Uterus (tissue), 4 donors: ENCODE results near the gene NR2E1. TPM values are rescaled to one million over a fixed set of nuclear protein-coding genes. Genes with fewer than 3 reads are reported as not detected.

Experiments
- DNase-seq, 2 donors: peaks; one replicate each; pipeline ENCODE4 v3.0.0-alpha.2; 2019 to 2020
- H3K27ac ChIP-seq, 2 donors: fragments of 200-600 bp; sonication (generic); 1 replicate in 1 of 2; 2 replicates in 1 of 2; pipeline ENCODE4 v1.5.1; 2016 to 2018
- H3K27me3 ChIP-seq, 2 donors: fragments of 200-600 bp; sonication (generic); one replicate each; pipeline ENCODE4 v1.5.1; 2018 to 2019; ENCODE audit warnings: control low read depth in 1 of 2
- H3K36me3 ChIP-seq, 2 donors: fragments of 200-600 bp; sonication (generic); one replicate each; pipeline ENCODE4 v1.5.1; 2019; ENCODE audit warnings: control low read depth in 1 of 2
- H3K4me1 ChIP-seq, 2 donors: fragments of 200-600 bp; sonication (generic); one replicate each; pipeline ENCODE4 v1.5.1; 2018 to 2019; ENCODE audit warnings: control low read depth in 1 of 2
- H3K4me3 ChIP-seq, 2 donors: fragments of 200-600 bp; sonication (generic); 1 replicate in 1 of 2; 2 replicates in 1 of 2; pipeline ENCODE4 v1.5.1; 2018 to 2019; ENCODE audit warnings: mild to moderate bottlenecking in 1 of 2
- H3K9me3 ChIP-seq, 2 donors: fragments of 200-600 bp; sonication (generic); one replicate each; pipeline ENCODE4 v1.5.1; 2019; ENCODE audit warnings: control low read depth in 1 of 2
- CTCF ChIP-seq, 4 experiments: fragments of 200-600 bp in 2 of 4; fragments of 450-650 bp in 2 of 4; sonication (generic) in 2 of 4; IDR thresholded peaks; one replicate each; pipeline ENCODE4 v1.5.1; 2016 to 2019; ENCODE audit warnings: antibody characterized with exemption in 4 of 4, mild to moderate bottlenecking in 2 of 4, moderate library complexity in 1 of 4
- POLR2A ChIP-seq, 2 donors: fragments of 450-650 bp; IDR thresholded peaks; one replicate each; pipeline ENCODE4 v1.6.1; 2016; ENCODE audit warnings: antibody characterized with exemption in 2 of 2, mild to moderate bottlenecking in 1 of 2, moderate library complexity in 1 of 2
- intact Hi-C: fragments of 100-400 bp; cut with DNase I; formaldehyde crosslinking; loops from one replicate; pipeline ENCODE4 v1.15.1; 2023; ENCODE audit warnings: low total_unique reads
- total RNA-seq, 4 donors: library from RNA; depleted of rRNA in 3 of 4; stranded (reverse); fragments of >200 nt in 3 of 4; gene quantifications; one replicate each; pipeline versions ENCODE4 v1.1.0 to v1.2.4, GENCODE V29; 2014 to 2023
- donor health status: DM: yes; HTN: yes; CAD: no.

NR2E1 gene
- total RNA-seq, 4 donors from 2014 or later = not detected

- H3K4me3 ChIP-seq = no peak overlapping the region
- TF ChIP-seq CTCF (IDR thresholded peaks at IDR 0.05) (no peak), POLR2A (IDR thresholded peaks at IDR 0.05) (no peak)
- no peak for DNase-seq
- intact Hi-C loops = no loop called here
- no peak overlapping the region for H3K27ac ChIP-seq
- no peaks in the 10 kb centered on the region for H3K27me3 ChIP-seq
- H3K4me1 ChIP-seq = no peaks in the 10 kb centered on the region
- H3K36me3 ChIP-seq = no peaks in the 10 kb centered on the region
- H3K9me3 ChIP-seq = no peaks in the 10 kb centered on the region
These were observed 27.3 kb downstream of the NR2E1 start for GRCh38 chr6:108193131-108193530.

GRCh38 chr6:108193835-108194234 lies 28.0 kb downstream of the NR2E1 start:
- H3K9me3 ChIP-seq = no peaks in the 10 kb centered on the region
- no peak for TF ChIP-seq CTCF (IDR thresholded peaks at IDR 0.05)
- no peak for TF ChIP-seq POLR2A (IDR thresholded peaks at IDR 0.05)
- DNase-seq = no peak
- H3K27me3 ChIP-seq = no peaks in the 10 kb centered on the region
- H3K4me1 ChIP-seq = no peaks in the 10 kb centered on the region
- no peak overlapping the region for H3K4me3 ChIP-seq
- intact Hi-C loops = no loop called here
- H3K27ac ChIP-seq = no peak overlapping the region
- no peaks in the 10 kb centered on the region for H3K36me3 ChIP-seq

GRCh38 chr6:108194503-108194902 lies 28.7 kb downstream of the NR2E1 start:
- Histone ChIP-seq H3K4me1 (no peaks in the 10 kb centered on the region), H3K36me3 (no peaks in the 10 kb centered on the region), H3K27me3 (no peaks in the 10 kb centered on the region), H3K9me3 (no peaks in the 10 kb centered on the region), H3K4me3 (no peak overlapping the region), H3K27ac (no peak overlapping the region)
- DNase-seq = no peak
- TF ChIP-seq POLR2A (IDR thresholded peaks at IDR 0.05) = no peak
- TF ChIP-seq CTCF (IDR thresholded peaks at IDR 0.05) = no peak
- intact Hi-C loops = no loop called here

- no peaks in the 10 kb centered on the region for H3K27me3 ChIP-seq
- DNase-seq = no peak
- no peaks in the 10 kb centered on the region for H3K36me3 ChIP-seq
- intact Hi-C loops = no loop called here
- TF ChIP-seq POLR2A (IDR thresholded peaks at IDR 0.05) = no peak
- no peaks in the 10 kb centered on the region for H3K4me1 ChIP-seq
- no peak overlapping the region for H3K4me3 ChIP-seq
- no peak overlapping the region for H3K27ac ChIP-seq
- H3K9me3 ChIP-seq = no peaks in the 10 kb centered on the region
These were observed 29.4 kb downstream of the NR2E1 start for GRCh38 chr6:108195209-108195608.

- no peak overlapping the region for H3K27ac ChIP-seq
- no peaks in the 10 kb centered on the region for H3K27me3 ChIP-seq
- no peaks in the 10 kb centered on the region for H3K36me3 ChIP-seq
- no peak for TF ChIP-seq CTCF (IDR thresholded peaks at IDR 0.05)
- TF ChIP-seq POLR2A (IDR thresholded peaks at IDR 0.05) = no peak
- intact Hi-C loops = no loop called here
- no peaks in the 10 kb centered on the region for H3K4me1 ChIP-seq
- H3K4me3 ChIP-seq = no peak overlapping the region
- DNase-seq = no peak
- no peaks in the 10 kb centered on the region for H3K9me3 ChIP-seq
These were observed 33.1 kb downstream of the NR2E1 start for GRCh38 chr6:108198761-108199498.
